T-helper 17 cell (primary cell): Measurements from ENCODE around the gene AP1S1. TPM values are rescaled to one million over a fixed set of nuclear protein-coding genes. Genes with fewer than 3 reads are reported as not detected.

Experiments
- ATAC-seq: fragments of 150-1000 bp; cut with Tn5 transposase; 2 replicates; pipeline ENCODE4 v1.10.0; 2021; ENCODE audit warnings: mild to moderate bottlenecking, moderate library complexity
- DNase-seq, 3 donors: peaks; one replicate each; pipeline versions ENCODE4 v3.0.0 to v3.0.0-alpha.2; 2020 to 2021
- H3K9me3 ChIP-seq: one replicate; pipeline ENCODE4 v1.7.0; 2013; ENCODE audit warnings: low read length, mild to moderate bottlenecking; ENCODE audit not compliant: control insufficient read depth, poor library complexity, severe bottlenecking
- H3K27ac Mint-ChIP-seq: one replicate; pipeline ENCODE4 v1.8.0; 2022; ENCODE audit warnings: mild to moderate bottlenecking, moderate library complexity, mixed read lengths
- H3K27me3 Mint-ChIP-seq: one replicate; pipeline ENCODE4 v1.8.0; 2022; ENCODE audit warnings: mixed read lengths
- H3K36me3 Mint-ChIP-seq: one replicate; pipeline ENCODE4 v1.8.0; 2022; ENCODE audit warnings: low read depth, mixed read lengths
- H3K4me1 Mint-ChIP-seq: one replicate; pipeline ENCODE4 v1.8.0; 2022; ENCODE audit warnings: mild to moderate bottlenecking, mixed read lengths
- H3K4me3 Mint-ChIP-seq: one replicate; pipeline ENCODE4 v1.8.0; 2022; ENCODE audit warnings: mild to moderate bottlenecking, moderate library complexity, mixed read lengths
- total RNA-seq, 4 donors: library from RNA in 2 of 4; stranded (reverse) in 2 of 4; gene quantifications; one replicate each; pipeline ENCODE4 v1.2.3 and lab custom pipeline; 2022 to 2026

AP1S1 gene
- total RNA-seq, 2 donors from 2014 or later: 9.7 to 11.7 TPM

DNA sequence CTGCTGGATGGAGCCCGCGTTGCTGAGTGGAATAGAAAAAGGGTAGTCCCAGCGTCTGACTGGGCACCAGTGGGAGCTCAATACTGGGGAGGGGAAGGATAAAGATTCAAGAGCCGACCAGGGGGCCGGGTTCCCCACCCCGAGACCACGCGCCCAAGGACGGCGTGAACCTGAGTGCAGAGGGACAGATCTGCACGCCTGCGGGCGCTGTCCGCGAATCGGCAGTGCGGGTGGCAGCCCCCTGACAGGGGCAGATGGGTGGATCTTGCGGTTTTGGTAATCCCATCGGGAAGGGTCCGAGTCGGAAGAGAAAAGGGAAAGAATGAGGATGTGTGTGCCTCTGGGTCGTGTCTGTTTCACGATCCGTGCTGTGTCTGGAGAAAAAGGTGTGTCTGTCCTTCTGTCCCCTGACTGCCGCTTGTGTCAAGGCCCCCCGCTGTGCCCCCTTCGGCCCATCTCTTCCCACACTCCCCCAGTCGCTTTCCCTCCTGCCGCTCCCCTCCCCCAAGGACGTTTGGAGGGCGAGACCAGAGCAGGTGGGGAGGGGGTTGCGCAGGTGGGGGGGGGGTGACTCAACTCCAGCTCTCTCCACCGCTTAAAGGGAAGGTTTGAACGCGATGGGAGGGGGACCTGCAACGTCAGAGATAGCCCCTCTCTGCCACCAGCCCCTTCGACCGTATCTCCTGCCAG lies 11.8 kb downstream of the AP1S1 start:
- DNase-seq (no peak), ATAC-seq (no peak)
- H3K9me3 ChIP-seq: no peaks in the 10 kb centered on the region
- Mint-ChIP-seq H3K4me3 (peak overlapping the region; percentile 75), H3K36me3 (peaks cover 15% of the 10 kb centered on the region), H3K27ac (peak overlapping the region; percentile 84), H3K4me1 (peaks cover 50% of the 10 kb centered on the region), H3K27me3 (peaks cover 62% of the 10 kb centered on the region)

DNA sequence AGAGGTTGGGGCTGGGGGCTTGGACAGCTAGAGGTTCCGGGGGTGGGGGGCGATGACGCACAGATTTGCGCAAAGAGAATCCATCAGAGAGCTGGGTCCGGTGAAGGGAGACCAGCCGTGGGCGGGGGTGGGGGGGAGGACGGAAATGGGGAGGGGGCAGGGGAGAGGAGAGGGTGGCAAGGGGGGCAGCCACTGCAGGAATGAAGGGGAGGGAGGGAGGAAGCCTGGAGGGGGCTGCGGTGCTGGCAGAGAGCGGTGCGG lies 12.3 kb downstream of the AP1S1 start:
- Mint-ChIP-seq H3K36me3 (peaks cover 15% of the 10 kb centered on the region), H3K4me1 (peaks cover 55% of the 10 kb centered on the region), H3K27ac (no peak overlapping the region), H3K4me3 (peak overlapping the region; percentile 59), H3K27me3 (peaks cover 66% of the 10 kb centered on the region)
- ATAC-seq (no peak), DNase-seq (no peak)
- H3K9me3 ChIP-seq: no peaks in the 10 kb centered on the region

DNA sequence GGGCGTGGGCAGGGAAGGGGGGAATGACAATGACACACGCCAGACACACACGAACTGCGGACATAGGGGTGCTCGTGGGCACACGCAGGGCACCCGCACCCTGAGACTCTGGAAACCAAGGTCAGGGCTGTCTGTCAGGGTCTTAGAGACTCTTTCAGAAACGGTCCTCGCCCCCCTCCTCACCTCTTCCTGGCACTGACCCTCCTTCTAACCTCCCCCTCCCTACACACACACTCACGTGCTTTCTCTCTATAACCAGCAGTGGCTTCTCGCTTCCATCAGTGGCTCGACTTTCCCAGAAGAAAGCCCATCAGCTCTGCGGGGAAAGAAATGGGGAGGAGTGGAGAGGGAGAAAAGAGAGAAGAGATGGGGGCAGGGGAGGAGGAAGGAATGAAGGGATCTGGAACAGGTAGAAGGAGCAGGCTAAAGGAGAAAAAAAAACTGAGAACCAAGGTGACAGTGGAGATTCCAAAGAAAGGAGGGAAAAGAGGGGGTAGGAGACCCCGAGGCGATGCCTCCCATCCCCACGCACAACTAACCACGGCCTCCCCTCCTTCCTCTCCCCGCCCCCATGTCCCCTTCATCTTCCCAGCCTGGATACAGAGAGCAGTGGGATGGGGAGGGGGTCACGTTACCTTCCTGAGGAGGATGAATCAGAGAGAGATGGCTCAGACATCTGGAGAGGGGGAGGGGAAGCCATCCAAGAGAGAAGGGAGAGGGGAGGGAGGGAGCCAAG lies 12.8 kb downstream of the AP1S1 start:
- H3K4me1 Mint-ChIP-seq: peaks cover 58% of the 10 kb centered on the region
- H3K27ac Mint-ChIP-seq: no peak overlapping the region

DNA sequence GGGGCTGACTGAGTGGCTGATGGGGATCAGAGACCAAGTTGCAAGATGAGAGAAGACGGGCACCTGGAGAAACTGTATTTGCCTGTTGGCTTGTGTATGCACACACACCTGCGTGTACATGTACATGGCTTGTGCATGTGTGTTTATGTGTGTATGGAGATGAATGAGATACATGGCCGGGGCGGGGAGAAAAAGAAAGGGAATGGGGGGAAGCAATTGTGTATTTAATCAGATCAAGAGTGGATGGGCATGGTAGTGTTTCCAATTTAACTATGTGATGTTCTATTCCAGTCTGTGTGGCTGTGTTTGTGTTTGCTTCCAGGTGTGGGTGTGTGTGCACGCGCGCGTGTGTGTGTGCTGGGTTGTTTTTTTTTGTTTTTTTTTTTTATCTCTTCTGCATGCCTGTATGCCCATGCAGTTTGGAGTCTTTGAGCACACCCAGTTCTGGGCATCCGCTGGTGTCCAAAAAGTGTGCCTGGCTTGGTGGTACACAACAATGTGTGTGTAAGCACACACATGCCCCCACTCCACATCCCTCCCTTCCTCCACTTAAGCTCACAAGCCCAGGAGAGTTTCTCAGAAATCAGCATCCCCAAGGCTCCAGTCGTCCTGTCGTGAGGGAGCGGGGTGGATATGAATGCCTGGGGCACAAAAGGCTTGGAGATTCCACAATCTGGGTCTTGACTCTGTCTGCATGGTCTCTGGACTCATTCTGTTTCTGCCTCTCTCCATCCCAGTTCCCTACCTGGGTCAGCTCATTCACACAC lies 13.6 kb downstream of the AP1S1 start:
- ATAC-seq (no peak), DNase-seq (no peak)
- H3K27ac Mint-ChIP-seq: peak overlapping the region; percentile 37
- peaks cover 56% of the 10 kb centered on the region for H3K4me1 Mint-ChIP-seq
- no peak overlapping the region for H3K4me3 Mint-ChIP-seq
- peaks cover 74% of the 10 kb centered on the region for H3K27me3 Mint-ChIP-seq
- peaks cover 15% of the 10 kb centered on the region for H3K36me3 Mint-ChIP-seq
- H3K9me3 ChIP-seq: no peaks in the 10 kb centered on the region

More for the DNA sequence above, 12.8 kb downstream of the AP1S1 start:
- no peak for ATAC-seq
- H3K36me3 Mint-ChIP-seq: peaks cover 15% of the 10 kb centered on the region
- peak overlapping the region; percentile 59 for H3K4me3 Mint-ChIP-seq
- DNase-seq: no peak
- H3K27me3 Mint-ChIP-seq: peaks cover 71% of the 10 kb centered on the region
- H3K9me3 ChIP-seq: no peaks in the 10 kb centered on the region

DNA sequence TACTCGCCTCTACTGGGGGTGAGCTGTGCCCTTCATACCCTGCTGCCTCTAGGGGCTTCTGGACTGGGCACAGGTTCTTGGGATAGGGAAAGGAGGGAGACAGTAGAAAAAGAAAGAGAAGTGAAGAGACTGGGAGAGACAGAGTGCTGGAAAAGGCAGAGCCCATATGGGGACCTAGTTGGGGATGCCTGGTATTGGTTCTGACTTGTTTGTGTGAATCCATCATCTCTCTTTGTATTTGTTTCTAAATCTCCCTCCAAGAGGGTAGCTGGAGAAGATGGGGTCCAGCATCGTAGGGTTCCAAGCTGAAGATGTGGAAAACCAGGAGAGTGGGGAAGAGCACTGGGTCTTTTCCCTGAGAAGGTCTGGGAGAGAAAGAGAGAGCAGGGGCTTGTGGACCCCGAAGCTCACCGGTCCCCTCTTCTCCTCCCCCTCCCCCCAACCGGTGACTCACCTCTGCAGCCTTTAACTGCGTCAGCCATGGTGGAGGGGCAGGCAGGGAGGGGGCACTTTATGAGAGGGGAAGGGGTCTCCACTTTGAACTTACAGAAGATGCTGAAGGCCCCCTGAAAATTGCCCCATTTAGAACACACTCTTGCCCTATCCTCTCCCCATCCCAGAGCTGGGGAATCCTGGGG lies 14.3 kb downstream of the AP1S1 start:
- ATAC-seq (no peak), DNase-seq (no peak)
- H3K27ac Mint-ChIP-seq: peak overlapping the region; percentile 37
- H3K36me3 Mint-ChIP-seq: peaks cover 15% of the 10 kb centered on the region
- peaks cover 77% of the 10 kb centered on the region for H3K27me3 Mint-ChIP-seq
- no peak overlapping the region for H3K4me3 Mint-ChIP-seq
- H3K9me3 ChIP-seq: no peaks in the 10 kb centered on the region
- peaks cover 56% of the 10 kb centered on the region for H3K4me1 Mint-ChIP-seq

DNA sequence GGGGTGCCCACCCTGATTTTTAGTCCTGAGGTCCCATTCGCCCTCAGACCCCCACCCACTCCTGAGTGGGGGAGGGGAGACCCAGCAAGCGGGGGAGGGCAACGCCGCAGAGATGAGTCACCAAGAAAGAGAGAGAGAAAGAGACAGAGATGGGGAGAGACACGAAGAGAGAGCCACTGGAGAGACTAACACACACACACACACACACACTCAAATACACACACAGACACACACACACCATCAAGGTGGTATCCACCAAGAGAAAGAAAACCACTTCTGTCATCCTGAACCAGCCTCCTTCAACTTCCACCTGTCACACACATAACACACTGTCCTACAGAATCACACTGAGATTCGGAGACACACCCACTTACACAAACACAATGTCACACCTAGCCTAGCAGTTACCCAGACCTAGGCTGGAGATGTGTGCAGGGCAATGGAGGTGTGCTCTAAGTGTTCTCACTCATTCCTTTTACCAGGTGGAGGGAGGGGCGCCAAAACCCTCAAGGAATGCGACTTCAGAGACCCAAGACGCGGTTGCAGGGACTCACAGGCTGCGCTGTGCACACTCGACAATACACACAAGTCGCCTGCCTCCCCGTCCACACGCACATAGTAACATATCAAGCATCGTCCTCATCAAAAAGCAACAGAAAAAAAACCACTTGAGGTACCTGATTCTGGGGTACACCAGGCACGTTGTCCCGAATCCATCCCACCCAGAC lies 15.0 kb downstream of the AP1S1 start:
- Mint-ChIP-seq H3K4me3 (peak overlapping the region; percentile 63), H3K27me3 (peaks cover 84% of the 10 kb centered on the region), H3K4me1 (peaks cover 58% of the 10 kb centered on the region), H3K36me3 (peaks cover 19% of the 10 kb centered on the region), H3K27ac (peak overlapping the region; percentile 45)
- ATAC-seq: no peak
- no peaks in the 10 kb centered on the region for H3K9me3 ChIP-seq
- DNase-seq: no peak

DNA sequence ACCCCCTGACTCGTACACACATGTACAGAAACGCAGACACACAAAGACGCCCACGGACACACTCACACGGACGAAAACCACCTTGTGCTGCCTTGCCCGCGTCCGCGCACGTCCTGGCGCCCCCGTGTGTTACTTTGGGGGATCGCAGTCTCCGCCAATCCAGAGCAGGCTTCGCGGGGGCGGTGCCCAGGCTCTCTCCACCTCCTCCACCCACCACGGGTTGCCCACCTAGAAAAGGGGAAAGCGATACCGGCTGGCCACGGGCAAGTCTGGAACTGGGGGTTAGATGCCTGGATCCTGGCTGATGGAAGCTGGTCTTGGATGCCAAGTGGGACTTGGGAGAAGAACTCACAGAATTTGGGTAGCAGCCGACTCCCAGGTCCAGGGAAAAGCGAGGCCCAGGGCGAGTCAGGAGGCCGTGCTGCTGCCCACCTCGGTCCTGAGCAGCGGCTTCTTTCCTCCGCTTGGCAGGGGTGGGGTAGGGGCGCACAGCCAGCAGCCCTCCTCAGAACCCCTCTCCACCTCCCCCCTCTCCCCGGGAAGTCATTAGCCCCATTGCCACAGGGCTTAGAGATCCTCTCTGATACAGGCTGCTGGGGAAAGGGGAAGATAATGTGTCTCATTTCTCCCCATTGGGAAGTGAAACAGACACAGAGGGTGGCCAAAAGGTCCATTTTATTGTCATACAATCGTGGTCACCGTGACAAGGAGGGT lies 15.7 kb downstream of the AP1S1 start:
- H3K27ac Mint-ChIP-seq: peak overlapping the region; percentile 92
- no peaks in the 10 kb centered on the region for H3K9me3 ChIP-seq
- peak; percentile 70 to 82 (median 71) for DNase-seq
- H3K36me3 Mint-ChIP-seq: peaks cover 19% of the 10 kb centered on the region
- peaks cover 61% of the 10 kb centered on the region for H3K4me1 Mint-ChIP-seq
- peak; percentile 61 for ATAC-seq
- peaks cover 84% of the 10 kb centered on the region for H3K27me3 Mint-ChIP-seq
- peak overlapping the region; percentile 63 for H3K4me3 Mint-ChIP-seq

DNA sequence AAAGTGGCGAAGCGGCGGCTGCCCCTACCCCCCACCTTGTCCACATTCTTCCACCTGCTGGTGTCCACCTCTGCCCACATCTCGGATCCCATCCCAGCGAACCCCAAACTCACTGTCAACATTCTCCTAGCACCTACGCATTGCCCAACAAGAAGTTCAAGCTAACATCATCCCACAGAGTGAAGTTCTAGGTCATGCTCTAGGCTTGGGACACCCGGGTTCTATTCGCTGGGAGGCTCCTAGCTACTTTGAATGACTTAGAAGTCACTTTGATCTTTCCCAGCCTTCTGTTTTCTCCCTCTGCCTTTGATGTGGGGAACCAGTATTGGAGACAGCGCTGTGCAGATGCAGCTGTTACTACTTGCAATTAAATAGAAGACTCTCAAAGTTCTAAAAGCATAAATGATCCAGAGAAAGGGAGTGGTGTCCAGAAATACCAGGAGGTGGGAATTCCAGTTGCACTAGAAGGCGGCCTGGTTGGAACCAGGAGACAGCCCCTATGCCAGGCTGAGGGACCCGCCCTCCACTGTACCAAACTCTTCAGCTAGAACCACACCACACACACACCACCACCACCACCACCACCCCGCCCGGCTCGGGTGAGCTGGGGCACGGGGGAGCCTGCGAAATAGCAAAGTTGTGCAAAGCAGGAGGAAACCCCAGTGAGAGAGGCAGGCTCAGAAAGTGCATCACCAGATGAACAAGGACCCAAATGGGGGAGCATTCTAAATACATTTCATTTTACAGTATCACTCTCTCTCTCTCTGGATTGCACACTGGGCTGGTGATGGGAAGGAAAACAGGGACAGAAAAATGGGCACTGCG lies 16.6 kb downstream of the AP1S1 start:
- ATAC-seq (peak; percentile 65), DNase-seq (no peak)
- Mint-ChIP-seq H3K4me3 (peak overlapping the region; percentile 87), H3K27me3 (peaks cover 85% of the 10 kb centered on the region), H3K4me1 (peaks cover 54% of the 10 kb centered on the region), H3K36me3 (peaks cover 19% of the 10 kb centered on the region), H3K27ac (peak overlapping the region; percentile 92)
- H3K9me3 ChIP-seq: no peaks in the 10 kb centered on the region

DNA sequence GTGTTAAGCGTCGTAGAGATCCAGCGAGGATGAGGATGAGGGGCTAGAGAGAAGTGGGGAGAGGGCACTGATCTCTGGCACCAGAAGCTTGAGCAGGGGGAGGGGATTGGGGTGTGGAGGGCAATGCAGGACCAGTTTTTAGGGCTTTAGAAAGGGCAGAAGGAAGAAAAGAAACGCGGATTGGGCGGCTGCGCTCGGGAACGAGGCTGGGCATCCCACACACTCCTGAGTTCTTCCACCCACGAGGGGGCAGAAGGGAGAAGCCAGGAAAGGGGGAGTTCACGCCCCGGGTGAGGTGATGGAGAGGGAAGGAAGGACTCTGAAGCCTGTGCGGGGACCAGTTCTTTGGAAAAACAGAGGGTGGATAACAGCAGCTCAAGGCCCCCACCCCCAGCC lies 17.2 kb downstream of the AP1S1 start:
- H3K27ac Mint-ChIP-seq: peak overlapping the region; percentile 92
- H3K9me3 ChIP-seq: no peaks in the 10 kb centered on the region

DNA sequence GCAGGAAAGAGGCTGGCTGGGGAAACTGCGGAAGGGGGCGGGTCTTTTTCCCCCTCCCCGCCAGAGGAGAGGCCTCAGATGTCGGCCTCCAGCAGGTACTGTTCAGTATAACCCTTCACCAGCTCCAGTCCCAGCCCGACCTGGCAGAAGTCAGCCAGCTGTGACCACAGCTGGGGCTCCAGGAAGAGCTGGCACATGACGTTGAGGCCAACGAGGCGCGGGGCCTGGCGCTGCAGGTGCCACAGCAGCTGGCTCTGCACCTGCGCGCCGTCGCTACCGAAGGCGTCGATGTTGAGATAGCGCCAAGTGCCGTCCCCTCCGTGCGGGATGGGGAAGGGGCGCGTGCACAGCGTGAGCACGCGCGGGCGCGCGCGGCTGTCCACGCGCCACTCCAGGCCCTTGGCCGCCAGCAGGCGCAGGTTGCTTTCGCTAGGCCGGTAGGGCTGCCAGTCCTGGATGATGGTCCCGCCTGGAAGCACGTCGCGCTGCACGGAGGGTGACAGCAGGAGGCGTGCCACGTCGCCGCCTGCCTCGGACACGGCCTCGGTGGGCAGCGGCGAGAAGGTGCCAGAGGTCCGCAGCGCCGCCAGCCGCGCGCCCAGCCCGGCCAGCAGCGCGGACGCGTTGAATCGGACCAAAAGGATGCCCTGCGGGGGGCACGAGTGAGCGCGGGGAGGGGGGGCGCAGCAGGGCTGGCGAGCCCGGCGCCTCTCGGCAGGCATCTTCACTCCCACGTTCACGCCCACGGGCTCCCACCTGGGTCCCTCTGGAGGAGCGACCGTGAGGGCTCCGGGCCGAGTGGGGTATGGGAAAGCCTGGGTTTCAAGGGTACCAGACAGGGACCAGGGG lies 18.0 kb downstream of the AP1S1 start:
- DNase-seq: peak in 1 of 3 donors; percentile 21
- Mint-ChIP-seq H3K36me3 (peaks cover 18% of the 10 kb centered on the region), H3K4me3 (peak overlapping the region; percentile 87), H3K4me1 (peaks cover 47% of the 10 kb centered on the region), H3K27ac (no peak overlapping the region), H3K27me3 (peaks cover 88% of the 10 kb centered on the region)
- H3K9me3 ChIP-seq: no peaks in the 10 kb centered on the region
- peak; percentile 33 for ATAC-seq

More for the DNA sequence above, 17.2 kb downstream of the AP1S1 start:
- peaks cover 19% of the 10 kb centered on the region for H3K36me3 Mint-ChIP-seq
- peaks cover 50% of the 10 kb centered on the region for H3K4me1 Mint-ChIP-seq
- H3K27me3 Mint-ChIP-seq: peaks cover 87% of the 10 kb centered on the region
- DNase-seq (no peak), ATAC-seq (no peak)
- peak overlapping the region; percentile 87 for H3K4me3 Mint-ChIP-seq
